IMR-90 (cell line): ENCODE results near the gene MRPS24. TPM values are rescaled to one million over a fixed set of nuclear protein-coding genes. Genes with fewer than 3 reads are reported as not detected.

Experiments used
- ATAC-seq: fragments of 200-7000 bp; cut with Tn5 transposase; 2 replicates; pipeline ENCODE4 v1.9.1; 2020; ENCODE audit warnings: low read depth, mild to moderate bottlenecking, moderate library complexity
- BruUV-seq: library from RNA; stranded (reverse); fragments of 400-500 nt; replicated peaks from 2 replicates; lab custom pipeline; 2021; lab: Mats Ljungman, UMichigan
- CTCF ChIA-PET: fragments of 300-600 bp; formaldehyde crosslinking; extraction: SDS; loops from one replicate; lab custom pipeline; 2021; ENCODE audit warnings: antibody characterized with exemption; lab: Yijun Ruan, JAX
- POLR2A ChIA-PET: fragments of 300-600 bp; sonication (Branson Sonifier 250); formaldehyde crosslinking; loops from one replicate; lab custom pipeline; 2022; ENCODE audit warnings: antibody characterized with exemption; ENCODE audit not compliant: unreplicated experiment; lab: Charles Lee
- DNase-seq: peaks from one replicate; pipeline ENCODE4 v3.0.0; 2013
- H2AFZ ChIP-seq: replicated peaks from 2 replicates; pipeline ENCODE3; 2013; ENCODE audit warnings: low read length, mild to moderate bottlenecking; ENCODE audit not compliant: poor library complexity
- H2AK5ac ChIP-seq: 2 replicates; pipeline ENCODE4 v1.6.1; 2013; ENCODE audit warnings: low read depth, low read length, inconsistent platforms
- H2AK9ac ChIP-seq: replicated peaks from 2 replicates; pipeline ENCODE3; 2013; ENCODE audit warnings: mild to moderate bottlenecking, low read depth, low read length, moderate library complexity; ENCODE audit not compliant: poor library complexity
- H2BK120ac ChIP-seq: 2 replicates; pipeline ENCODE4 v1.6.1; 2013; ENCODE audit warnings: low read depth, low read length, inconsistent platforms
- H2BK15ac ChIP-seq: 3 replicates; pipeline ENCODE4 v1.6.1; 2013; ENCODE audit warnings: low read depth, low read length, inconsistent platforms
- H2BK20ac ChIP-seq: 2 replicates; pipeline ENCODE4 v1.6.1; 2013; ENCODE audit warnings: low read depth, mild to moderate bottlenecking, inconsistent platforms, low read length, moderate library complexity
- H2BK5ac ChIP-seq: 2 replicates; pipeline ENCODE4 v1.6.1; 2013; ENCODE audit warnings: mild to moderate bottlenecking, low read depth, low read length, inconsistent platforms; ENCODE audit not compliant: poor library complexity, severe bottlenecking
- H3K14ac ChIP-seq: replicated peaks from 2 replicates; pipeline ENCODE4 v1.6.1; 2013; ENCODE audit warnings: low read depth, low read length, inconsistent platforms
- H3K18ac ChIP-seq: 2 replicates; pipeline ENCODE4 v1.6.1; 2013; ENCODE audit warnings: low read depth, low read length, control low read depth
- H3K23ac ChIP-seq: 2 replicates; pipeline ENCODE4 v1.6.1; 2013; ENCODE audit warnings: low read depth, low read length, inconsistent platforms
- H3K27ac ChIP-seq: 2 replicates; pipeline ENCODE4 v1.5.1; 2013; ENCODE audit warnings: mild to moderate bottlenecking, control low read depth, low read length; ENCODE audit not compliant: insufficient read depth
- H3K27me3 ChIP-seq: 2 replicates; pipeline ENCODE4 v1.6.1; 2013; ENCODE audit warnings: low read length; ENCODE audit not compliant: control insufficient read depth, insufficient read depth
- H3K36me3 ChIP-seq: 2 replicates; pipeline ENCODE4 v1.6.1; 2013; ENCODE audit warnings: low read length, mixed read lengths; ENCODE audit not compliant: control insufficient read depth, insufficient read depth
- H3K4ac ChIP-seq: 2 replicates; pipeline ENCODE4 v1.6.1; 2013; ENCODE audit warnings: low read depth, low read length, inconsistent platforms
- H3K4me1 ChIP-seq: 2 replicates; pipeline ENCODE4 v1.6.1; 2013; ENCODE audit warnings: low read length, mixed read lengths; ENCODE audit not compliant: control insufficient read depth, insufficient read depth
- H3K4me2 ChIP-seq: 2 replicates; pipeline ENCODE4 v1.6.1; 2013; ENCODE audit warnings: low read depth, mild to moderate bottlenecking, control low read depth, low read length, moderate library complexity
- H3K4me3 ChIP-seq: 2 replicates; pipeline ENCODE4 v1.5.1; 2013; ENCODE audit warnings: low read depth, mild to moderate bottlenecking, control low read depth, low read length, moderate library complexity; ENCODE audit not compliant: insufficient read depth
- H3K56ac ChIP-seq: 2 replicates; pipeline ENCODE4 v1.6.1; 2013; ENCODE audit warnings: low read length, inconsistent platforms; ENCODE audit not compliant: insufficient read depth; ENCODE audit errors: extremely low read depth
- H3K79me1 ChIP-seq, 2 experiments: 2 replicates each; pipeline ENCODE4 v1.6.1; 2013; ENCODE audit warnings: low read length in 2 of 2, inconsistent platforms in 1 of 2, low read depth in 1 of 2
- H3K9ac ChIP-seq: 2 replicates; pipeline ENCODE4 v1.6.1; 2013; ENCODE audit warnings: low read depth, low read length, control low read depth
- H3K9me1 ChIP-seq: 2 replicates; pipeline ENCODE4 v1.6.1; 2013; ENCODE audit warnings: low read length, inconsistent platforms; ENCODE audit not compliant: insufficient read depth
- H3K9me3 ChIP-seq: 2 replicates; pipeline ENCODE4 v1.6.1; 2013; ENCODE audit warnings: low read length; ENCODE audit not compliant: control insufficient read depth, insufficient read depth
- H4K20me1 ChIP-seq: 2 replicates; pipeline ENCODE4 v1.6.1; 2013; ENCODE audit warnings: low read length, inconsistent platforms; ENCODE audit not compliant: insufficient read depth
- H4K5ac ChIP-seq: 2 replicates; pipeline ENCODE4 v1.6.1; 2013; ENCODE audit warnings: mild to moderate bottlenecking, low read depth, low read length, control low read depth
- H4K8ac ChIP-seq, 2 experiments: 2 replicates each; pipeline ENCODE4 v1.6.1; 2013; ENCODE audit warnings: low read depth in 2 of 2, low read length in 2 of 2, control low read depth in 1 of 2, inconsistent platforms in 1 of 2
- H4K91ac ChIP-seq: 2 replicates; pipeline ENCODE4 v1.6.1; 2013; ENCODE audit warnings: low read depth, low read length, inconsistent platforms; ENCODE audit not compliant: insufficient read depth
- BHLHE40 ChIP-seq: fragments of 150-350 bp; IDR thresholded peaks from 2 replicates; pipeline ENCODE4 v1.6.1; 2016; ENCODE audit warnings: mild to moderate bottlenecking, low read depth, low read length
- CEBPB ChIP-seq: IDR thresholded peaks from 2 replicates; pipeline ENCODE4 v1.6.1; 2012; ENCODE audit warnings: low read depth, low read length, improper control_type of control experiment
- FOS ChIP-seq: fragments of 150-350 bp; IDR thresholded peaks from 2 replicates; pipeline ENCODE4 v1.6.1; 2016; ENCODE audit warnings: low read depth, low read length
- MAFK ChIP-seq: IDR thresholded peaks from 2 replicates; pipeline ENCODE4 v1.6.1; 2012; ENCODE audit warnings: low read depth, low read length, improper control_type of control experiment
- MAZ ChIP-seq: IDR thresholded peaks from 2 replicates; pipeline ENCODE4 v1.6.1; 2012; ENCODE audit warnings: low read depth, mild to moderate bottlenecking, low read length, improper control_type of control experiment, moderate library complexity, borderline replicate concordance
- MXI1 ChIP-seq: IDR thresholded peaks from 2 replicates; pipeline ENCODE4 v1.6.1; 2012; ENCODE audit warnings: low read depth, mild to moderate bottlenecking, low read length, moderate library complexity, borderline replicate concordance
- NFE2L2 ChIP-seq: fragments of 150-350 bp; IDR thresholded peaks from 2 replicates; pipeline ENCODE4 v1.6.1; 2016; ENCODE audit warnings: low read depth, mild to moderate bottlenecking, low read length
- POLR2A ChIP-seq: IDR thresholded peaks from 2 replicates; pipeline ENCODE4 v1.6.1; 2012; ENCODE audit warnings: mild to moderate bottlenecking, low read depth, low read length
- RAD21 ChIP-seq: IDR thresholded peaks from 2 replicates; pipeline ENCODE4 v1.6.1; 2012; ENCODE audit warnings: low read length, improper control_type of control experiment
- RCOR1 ChIP-seq: IDR thresholded peaks from 2 replicates; pipeline ENCODE4 v1.6.1; 2012; ENCODE audit warnings: mild to moderate bottlenecking, low read length, improper control_type of control experiment; ENCODE audit not compliant: insufficient replicate concordance
- RFX5 ChIP-seq: IDR thresholded peaks from 2 replicates; pipeline ENCODE4 v1.8.0; 2012; ENCODE audit warnings: low read depth, mild to moderate bottlenecking, low read length, moderate library complexity
- WGBS, 2 experiments: methylation state at CpG; one replicate each; pipeline versions ENCODE4 v1.1.5 to v1.1.7; 2013; ENCODE audit warnings: missing lambda C conversion rate in 2 of 2; ENCODE audit not compliant: insufficient read length in 1 of 2; ENCODE audit errors: extremely low coverage in 2 of 2; 5-methylcytosine and 5-hydroxymethylcytosine counted together
- dilution Hi-C: fragments of 300-500 bp; cut with HindIII; formaldehyde crosslinking; loops from one replicate; pipeline ENCODE4 v1.14.3; 2018; ENCODE audit warnings: low sequenced_read_pairs; ENCODE audit not compliant: unreplicated experiment
- in situ Hi-C: fragments of 300-500 bp; cut with MboI; formaldehyde crosslinking; loops from 3 replicates; pipeline ENCODE4 v1.14.3; 2019; ENCODE audit warnings: low sequenced_read_pairs, inconsistent platforms, mixed read lengths
- intact Hi-C: fragments of 100-400 bp; cut with micrococcal nuclease; formaldehyde crosslinking; loops from 2 replicates; pipeline ENCODE4 v1.10.0; 2022
- polyA plus RNA-seq, 3 experiments: library from polyadenylated mRNA; depleted of rRNA; stranded (reverse); fragments of >200 nt; gene quantifications; 2 replicates each; pipeline ENCODE4 v1.2.3, GENCODE V29; 2012; ENCODE audit warnings: low replicate concordance in 1 of 3
- total RNA-seq: library from RNA; depleted of rRNA; stranded (reverse); fragments of >200 nt; gene quantifications from 2 replicates; pipeline ENCODE4 v1.2.3, GENCODE V29; 2012
- TF ChIP-seq, protein P1 (sequence below): fragments of 150-350 bp; IDR thresholded peaks from 2 replicates; pipeline ENCODE4 v1.6.1; 2017; ENCODE audit warnings: mild to moderate bottlenecking, antibody characterized with exemption, low read length, low read depth
- TF ChIP-seq, protein P2 (sequence below): fragments of 150-350 bp; IDR thresholded peaks from 2 replicates; pipeline ENCODE4 v1.6.1; 2016; ENCODE audit warnings: low read depth, mild to moderate bottlenecking, low read length, moderate library complexity, borderline replicate concordance
- TF ChIP-seq, protein P3 (sequence below): conservative IDR thresholded peaks from 2 replicates; pipeline ENCODE4 v1.5.1; 2012; ENCODE audit warnings: mild to moderate bottlenecking, low read depth, low read length, improper control_type of control experiment

The MRPS24 gene
- total and polyA plus RNA-seq, 2 of the 4 experiments (the other 2 are of a cell fraction), result 151 to 266 TPM

DNA sequence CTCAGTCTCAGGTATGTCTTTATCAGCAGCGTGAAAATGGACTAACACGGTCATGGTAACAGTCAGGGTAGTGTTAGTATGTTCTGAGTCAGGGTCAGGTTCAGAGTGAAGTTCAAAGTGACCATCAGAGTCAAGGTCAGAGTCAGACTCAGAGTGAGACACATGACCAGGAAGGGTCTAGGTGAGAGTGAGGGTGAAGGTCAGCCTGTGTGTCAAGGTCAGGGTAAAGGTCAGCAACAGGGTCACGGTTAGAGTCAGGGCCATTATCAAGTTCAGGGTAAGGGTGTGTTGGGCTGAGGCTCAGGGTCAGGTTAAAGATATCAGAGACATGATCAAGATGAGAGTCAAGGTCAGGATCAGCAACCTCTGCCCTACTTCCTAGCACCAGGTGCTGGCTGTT, 4.0 kb downstream of the MRPS24 start:
- Histone ChIP-seq H2BK15ac (no peak overlapping the region), H2BK20ac (no peak overlapping the region), H3K9ac (no peak overlapping the region), H3K36me3 (peaks cover 15% of the 10 kb centered on the region), H2AFZ (no peak overlapping the region), H4K8ac (no peak overlapping the region), H3K79me1 (peaks cover 14 to 30% of the 10 kb centered on the region in 2 experiments), H3K4me3 (no peak overlapping the region), H3K27me3 (no peaks in the 10 kb centered on the region; the same call in 1 of the 2 replicates), H2AK5ac (no peak overlapping the region), H3K27ac (no peak overlapping the region), H2BK5ac (no peak overlapping the region), H2AK9ac (peak overlapping the region; percentile 37), H4K20me1 (no peaks in the 10 kb centered on the region), H3K4ac (no peak overlapping the region), H4K91ac (no peak overlapping the region), H2BK120ac (no peak overlapping the region), H3K23ac (no peak overlapping the region), H3K9me1 (peaks cover 9% of the 10 kb centered on the region), H4K5ac (no peak overlapping the region), H3K4me1 (peaks cover 2% of the 10 kb centered on the region), H3K18ac (no peak overlapping the region), H3K56ac (no peak overlapping the region), H3K14ac (no peak overlapping the region), H3K4me2 (no peak overlapping the region), H3K9me3 (no peaks in the 10 kb centered on the region)
- in situ Hi-C loops, result no loop called here
- ChIA-PET POLR2A (no interaction called here), CTCF (no interaction called here)
- 83% methylated on average over 1 of the region's 3 CpGs; no CpG with 5 or more reads in 1 of the 2 experiments for WGBS, 2 experiments
- TF ChIP-seq RFX5, result no peak
- TF ChIP-seq POLR2A, result no peak
- no peak for TF ChIP-seq NFE2L2
- TF ChIP-seq FOS, result no peak
- no peak for TF ChIP-seq MAFK
- no peak for TF ChIP-seq BHLHE40
- TF ChIP-seq, protein P1, sequence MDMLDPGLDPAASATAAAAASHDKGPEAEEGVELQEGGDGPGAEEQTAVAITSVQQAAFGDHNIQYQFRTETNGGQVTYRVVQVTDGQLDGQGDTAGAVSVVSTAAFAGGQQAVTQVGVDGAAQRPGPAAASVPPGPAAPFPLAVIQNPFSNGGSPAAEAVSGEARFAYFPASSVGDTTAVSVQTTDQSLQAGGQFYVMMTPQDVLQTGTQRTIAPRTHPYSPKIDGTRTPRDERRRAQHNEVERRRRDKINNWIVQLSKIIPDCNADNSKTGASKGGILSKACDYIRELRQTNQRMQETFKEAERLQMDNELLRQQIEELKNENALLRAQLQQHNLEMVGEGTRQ, result no peak
- TF ChIP-seq MAZ, result no peak
- TF ChIP-seq, protein P2, sequence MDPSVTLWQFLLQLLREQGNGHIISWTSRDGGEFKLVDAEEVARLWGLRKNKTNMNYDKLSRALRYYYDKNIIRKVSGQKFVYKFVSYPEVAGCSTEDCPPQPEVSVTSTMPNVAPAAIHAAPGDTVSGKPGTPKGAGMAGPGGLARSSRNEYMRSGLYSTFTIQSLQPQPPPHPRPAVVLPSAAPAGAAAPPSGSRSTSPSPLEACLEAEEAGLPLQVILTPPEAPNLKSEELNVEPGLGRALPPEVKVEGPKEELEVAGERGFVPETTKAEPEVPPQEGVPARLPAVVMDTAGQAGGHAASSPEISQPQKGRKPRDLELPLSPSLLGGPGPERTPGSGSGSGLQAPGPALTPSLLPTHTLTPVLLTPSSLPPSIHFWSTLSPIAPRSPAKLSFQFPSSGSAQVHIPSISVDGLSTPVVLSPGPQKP, result no peak
- no peak for TF ChIP-seq RAD21
- no peak for TF ChIP-seq MXI1
- no peak for TF ChIP-seq CEBPB
- TF ChIP-seq RCOR1, result no peak
- TF ChIP-seq, protein P3, sequence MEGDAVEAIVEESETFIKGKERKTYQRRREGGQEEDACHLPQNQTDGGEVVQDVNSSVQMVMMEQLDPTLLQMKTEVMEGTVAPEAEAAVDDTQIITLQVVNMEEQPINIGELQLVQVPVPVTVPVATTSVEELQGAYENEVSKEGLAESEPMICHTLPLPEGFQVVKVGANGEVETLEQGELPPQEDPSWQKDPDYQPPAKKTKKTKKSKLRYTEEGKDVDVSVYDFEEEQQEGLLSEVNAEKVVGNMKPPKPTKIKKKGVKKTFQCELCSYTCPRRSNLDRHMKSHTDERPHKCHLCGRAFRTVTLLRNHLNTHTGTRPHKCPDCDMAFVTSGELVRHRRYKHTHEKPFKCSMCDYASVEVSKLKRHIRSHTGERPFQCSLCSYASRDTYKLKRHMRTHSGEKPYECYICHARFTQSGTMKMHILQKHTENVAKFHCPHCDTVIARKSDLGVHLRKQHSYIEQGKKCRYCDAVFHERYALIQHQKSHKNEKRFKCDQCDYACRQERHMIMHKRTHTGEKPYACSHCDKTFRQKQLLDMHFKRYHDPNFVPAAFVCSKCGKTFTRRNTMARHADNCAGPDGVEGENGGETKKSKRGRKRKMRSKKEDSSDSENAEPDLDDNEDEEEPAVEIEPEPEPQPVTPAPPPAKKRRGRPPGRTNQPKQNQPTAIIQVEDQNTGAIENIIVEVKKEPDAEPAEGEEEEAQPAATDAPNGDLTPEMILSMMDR, result no peak
- no peak for DNase-seq
- dilution Hi-C loops, result no loop called here
- BruUV-seq, result no TSS peak
- intact Hi-C loops, result no loop called here
- no peak for ATAC-seq
